CD14-positive monocyte (primary cell): ENCODE measurements around the gene PLXNA4. TPM values are rescaled to one million over a fixed set of nuclear protein-coding genes. Genes with fewer than 3 reads are reported as not detected.

Experiments used
- DNase-seq, 3 donors: peaks; one replicate each; pipeline ENCODE4 v3.0.0-alpha.2; 2011 to 2022
- H2AFZ ChIP-seq: 2 replicates; pipeline ENCODE4 v1.6.0; 2012; ENCODE audit warnings: mild to moderate bottlenecking, low read depth, low read length, inconsistent platforms; ENCODE audit not compliant: insufficient read depth, poor library complexity, severe bottlenecking
- H3K27ac ChIP-seq, 2 donors: 1 replicate in 1 of 2; 2 replicates in 1 of 2; pipeline ENCODE4 v1.5.1; 2012 to 2013; ENCODE audit warnings: low read length in 2 of 2, control low read depth in 1 of 2, inconsistent platforms in 1 of 2, low read depth in 1 of 2, mild to moderate bottlenecking in 1 of 2
- H3K27me3 ChIP-seq, 2 donors: one replicate each; pipeline versions ENCODE4 v1.6.0 to v1.6.1; 2011 to 2013; ENCODE audit warnings: low read length in 2 of 2; ENCODE audit not compliant: control insufficient read depth in 2 of 2, insufficient read depth in 2 of 2
- H3K36me3 ChIP-seq, 2 donors: replicated peaks in 1 of 2; 1 replicate in 1 of 2; 2 replicates in 1 of 2; pipeline versions ENCODE4 v1.5.1 to v1.6.1; 2012 to 2013; ENCODE audit warnings: low read length in 2 of 2, control low read depth in 1 of 2, inconsistent platforms in 1 of 2, mild to moderate bottlenecking in 1 of 2; ENCODE audit not compliant: insufficient read depth in 2 of 2, control insufficient read depth in 1 of 2
- H3K4me1 ChIP-seq, 2 donors: 1 replicate in 1 of 2; 2 replicates in 1 of 2; pipeline versions ENCODE4 v1.5.1 to v1.6.1; 2012 to 2013; ENCODE audit warnings: low read length in 2 of 2, control low read depth in 1 of 2, inconsistent platforms in 1 of 2, mild to moderate bottlenecking in 1 of 2, moderate library complexity in 1 of 2; ENCODE audit not compliant: insufficient read depth in 2 of 2, control insufficient read depth in 1 of 2
- H3K4me2 ChIP-seq: replicated peaks from 2 replicates; pipeline ENCODE3; 2012; ENCODE audit warnings: low read length, moderate library complexity, mild to moderate bottlenecking; ENCODE audit not compliant: poor library complexity, severe bottlenecking; ENCODE audit errors: extremely low read depth
- H3K4me3 ChIP-seq, 3 experiments: fragments of 200-600 bp in 1 of 3; sonication (generic) in 1 of 3; replicated peaks in 1 of 3; 1 replicate in 2 of 3; 2 replicates in 1 of 3; pipeline ENCODE4 v1.5.1; 2011 to 2013; ENCODE audit warnings: low read length in 3 of 3, mild to moderate bottlenecking in 3 of 3, control low read depth in 2 of 3, low read depth in 2 of 3, inconsistent platforms in 1 of 3, moderate library complexity in 1 of 3
- H3K79me2 ChIP-seq: 2 replicates; pipeline ENCODE4 v1.6.0; 2012; ENCODE audit warnings: mild to moderate bottlenecking, control low read depth, inconsistent platforms, low read length, moderate library complexity; ENCODE audit not compliant: insufficient read depth
- H3K9ac ChIP-seq: 2 replicates; pipeline ENCODE4 v1.6.0; 2017; ENCODE audit warnings: low read length, mild to moderate bottlenecking; ENCODE audit not compliant: insufficient read depth, poor library complexity, severe bottlenecking
- H3K9me3 ChIP-seq, 2 donors: replicated peaks in 1 of 2; 1 replicate in 1 of 2; 2 replicates in 1 of 2; pipeline versions ENCODE4 v1.5.1 to v1.6.1; 2012 to 2013; ENCODE audit warnings: low read length in 2 of 2, control low read depth in 1 of 2; ENCODE audit not compliant: control insufficient read depth in 1 of 2, insufficient read depth in 1 of 2
- H4K20me1 ChIP-seq: 2 replicates; pipeline ENCODE4 v1.6.0; 2012; ENCODE audit warnings: mild to moderate bottlenecking, low read length, control low read depth, moderate library complexity; ENCODE audit not compliant: insufficient read depth
- H3K27ac Mint-ChIP-seq, 7 donors: one replicate each; pipeline ENCODE4 v1.8.0; 2020; ENCODE audit warnings: mild to moderate bottlenecking in 7 of 7, mixed read lengths in 7 of 7, moderate library complexity in 6 of 7, inconsistent platforms in 2 of 7
- H3K27me3 Mint-ChIP-seq, 3 donors: one replicate each; pipeline ENCODE4 v1.8.0; 2021 to 2022; ENCODE audit warnings: low read depth in 3 of 3, mild to moderate bottlenecking in 3 of 3, mixed read lengths in 3 of 3, moderate library complexity in 3 of 3, inconsistent platforms in 1 of 3
- H3K36me3 Mint-ChIP-seq, 2 donors: one replicate each; pipeline ENCODE4 v1.8.0; 2020; ENCODE audit warnings: mixed read lengths in 2 of 2, inconsistent platforms in 1 of 2, mild to moderate bottlenecking in 1 of 2
- H3K4me1 Mint-ChIP-seq: one replicate; pipeline ENCODE4 v1.8.0; 2020; ENCODE audit warnings: mild to moderate bottlenecking, mixed read lengths
- H3K4me3 Mint-ChIP-seq, 2 donors: one replicate each; pipeline ENCODE4 v1.8.0; 2020; ENCODE audit warnings: mild to moderate bottlenecking in 2 of 2, mixed read lengths in 2 of 2, moderate library complexity in 1 of 2
- H3K9me3 Mint-ChIP-seq, 7 donors: one replicate each; pipeline ENCODE4 v1.8.0; 2020 to 2022; ENCODE audit warnings: mixed read lengths in 7 of 7, mild to moderate bottlenecking in 6 of 7, moderate library complexity in 6 of 7, inconsistent platforms in 2 of 7
- CTCF ChIP-seq: fragments of 200-600 bp; IDR thresholded peaks from one replicate; pipeline ENCODE4 v1.8.0; 2022; ENCODE audit warnings: antibody characterized with exemption, mild to moderate bottlenecking
- WGBS: methylation state at CpG from one replicate; pipeline ENCODE4 v1.1.5; 2013; ENCODE audit warnings: missing lambda C conversion rate; ENCODE audit not compliant: insufficient coverage; 5-methylcytosine and 5-hydroxymethylcytosine counted together
- intact Hi-C, 2 donors: fragments of 100-400 bp; cut with micrococcal nuclease; formaldehyde crosslinking; loops; one replicate each; pipeline versions ENCODE4 v1.15.0 to v1.15.1; 2023
- polyA plus RNA-seq, 3 donors: library from polyadenylated mRNA; depleted of rRNA in 1 of 3; unstranded in 2 of 3; stranded (reverse) in 1 of 3; fragments of 300-500 nt in 2 of 3; fragments of >200 nt in 1 of 3; fragmentation: Illumina TruSeq in 2 of 3; gene quantifications; 1 replicate in 2 of 3; 2 replicates in 1 of 3; pipeline ENCODE4 v1.2.3, GENCODE V29; 2012 to 2021

PLXNA4 gene
- polyA plus RNA-seq, 3 donors: not detected

- intact Hi-C loops: no loop called here
- Mint-ChIP-seq H3K27me3 (peaks cover 4 to 10% (median 5%) of the 10 kb centered on the region in 3 donors), H3K9me3 (no peaks in the 10 kb centered on the region), H3K27ac (no peak overlapping the region), H3K4me3 (no peak overlapping the region), H3K4me1 (no peaks in the 10 kb centered on the region), H3K36me3 (no peaks in the 10 kb centered on the region)
- Histone ChIP-seq H3K4me3 (no peak overlapping the region), H3K9me3 (no peaks in the 10 kb centered on the region), H3K27ac (no peak overlapping the region), H3K4me2 (no peak overlapping the region), H3K4me1 (no peaks in the 10 kb centered on the region), H3K9ac (no peak overlapping the region), H3K79me2 (no peaks in the 10 kb centered on the region), H3K27me3 (no peaks in the 10 kb centered on the region), H4K20me1 (no peaks in the 10 kb centered on the region), H2AFZ (no peak overlapping the region), H3K36me3 (no peaks in the 10 kb centered on the region)
- 92% methylated on average over 9 of the region's 11 CpGs for WGBS
- no peak for DNase-seq
- no peak for TF ChIP-seq CTCF
These were observed 71.4 kb downstream of the PLXNA4 start for GRCh38 chr7:132504852-132505251.

GRCh38 chr7:132504071-132504470, 72.2 kb downstream of the PLXNA4 start:
- Mint-ChIP-seq H3K4me3 (no peak overlapping the region), H3K9me3 (no peaks in the 10 kb centered on the region), H3K36me3 (no peaks in the 10 kb centered on the region), H3K27me3 (peaks cover 2 to 10% (median 5%) of the 10 kb centered on the region in 3 donors), H3K4me1 (no peaks in the 10 kb centered on the region), H3K27ac (no peak overlapping the region)
- H3K27ac ChIP-seq: no peak overlapping the region
- H3K4me1 ChIP-seq: no peaks in the 10 kb centered on the region
- no peaks in the 10 kb centered on the region for H3K9me3 ChIP-seq
- TF ChIP-seq CTCF: no peak
- no peak overlapping the region for H3K4me2 ChIP-seq
- no peak overlapping the region for H2AFZ ChIP-seq
- no peaks in the 10 kb centered on the region for H4K20me1 ChIP-seq
- intact Hi-C loops: no loop called here
- 90% methylated on average over 2 of the region's 5 CpGs for WGBS
- H3K4me3 ChIP-seq: no peak overlapping the region
- no peaks in the 10 kb centered on the region for H3K79me2 ChIP-seq
- H3K36me3 ChIP-seq: no peaks in the 10 kb centered on the region
- no peaks in the 10 kb centered on the region for H3K27me3 ChIP-seq
- no peak for DNase-seq
- no peak overlapping the region for H3K9ac ChIP-seq
